Thyroid gland (tissue), 4 donors: ENCODE results near the gene TUBB. TPM values are rescaled to one million over a fixed set of nuclear protein-coding genes. Genes with fewer than 3 reads are reported as not detected.
"Not testable (repeated sequence)": the region's sequence is repeated elsewhere in the genome, so short reads cannot be mapped to it uniquely, and the experiment has no call there.

ENCODE experiments used
- DNase-seq, 2 donors: peaks; one replicate each; pipeline ENCODE4 v3.0.0-alpha.2; 2019
- H3K27ac ChIP-seq, 3 donors: fragments of 200-600 bp; sonication (generic); 1 replicate in 2 of 3; 2 replicates in 1 of 3; pipeline ENCODE4 v1.5.1; 2016 to 2019; ENCODE audit warnings: mild to moderate bottlenecking in 1 of 3, moderate library complexity in 1 of 3
- H3K27me3 ChIP-seq: fragments of 200-600 bp; sonication (generic); one replicate; pipeline ENCODE4 v1.5.1; 2019
- H3K36me3 ChIP-seq, 2 donors: fragments of 200-600 bp; sonication (generic); one replicate each; pipeline ENCODE4 v1.5.1; 2016 to 2019
- H3K4me1 ChIP-seq, 2 donors: fragments of 200-600 bp; sonication (generic); one replicate each; pipeline ENCODE4 v1.5.1; 2017 to 2019
- H3K4me3 ChIP-seq, 3 donors: fragments of 200-600 bp; sonication (generic); replicated peaks in 1 of 3; 1 replicate in 2 of 3; 2 replicates in 1 of 3; pipeline ENCODE4 v1.5.1; 2016; ENCODE audit warnings: mild to moderate bottlenecking in 1 of 3
- H3K9me3 ChIP-seq: fragments of 200-600 bp; sonication (generic); one replicate; pipeline ENCODE4 v1.5.1; 2017
- CTCF ChIP-seq, 6 experiments: fragments of 200-600 bp in 3 of 6; fragments of 450-650 bp in 3 of 6; sonication (generic) in 3 of 6; IDR thresholded peaks; one replicate each; pipeline ENCODE4 v1.5.1; 2016 to 2019; ENCODE audit warnings: antibody characterized with exemption in 6 of 6, mild to moderate bottlenecking in 2 of 6, inconsistent platforms in 1 of 6, moderate library complexity in 1 of 6
- POLR2A ChIP-seq, 2 donors: fragments of 450-650 bp; IDR thresholded peaks; one replicate each; pipeline ENCODE4 v1.6.1; 2017; ENCODE audit warnings: antibody characterized with exemption in 2 of 2, mild to moderate bottlenecking in 2 of 2, moderate library complexity in 1 of 2
- WGBS, 2 donors: methylation state at CpG; one replicate each; pipeline ENCODE4 v1.1.5; 2017; 5-methylcytosine and 5-hydroxymethylcytosine counted together
- intact Hi-C: fragments of 100-400 bp; cut with DNase I; formaldehyde crosslinking; loops from one replicate; pipeline ENCODE4 v1.15.1; 2023
- total RNA-seq, 4 donors: library from RNA; depleted of rRNA; stranded (reverse); fragments of >200 nt; gene quantifications; one replicate each; pipeline ENCODE4 v1.2.3, GENCODE V29; 2016

Gene TUBB
- total RNA-seq, 4 donors from 2014 or later = 162 to 441 (median 269) TPM

- 94 to 95% methylated on average over 1 of the region's 1 CpG for WGBS, 2 donors
Measured at GRCh38 chr6:30714263-30714662, 5.9 kb upstream of the TUBB start.

GRCh38 chr6:30716879-30717128 lies 3.3 kb upstream of the TUBB start:
- DNase-seq = no peak
- intact Hi-C loops = no loop called here
- Histone ChIP-seq H3K4me3 (peak overlapping the region; percentile 12 to 75 (median 59)), H3K27me3 (no peaks in the 10 kb centered on the region), H3K27ac (peak overlapping the region; percentile 90 to 92 (median 92)), H3K36me3 (peaks cover 11 to 25% of the 10 kb centered on the region in 2 donors), H3K9me3 (no peaks in the 10 kb centered on the region), H3K4me1 (peaks cover 16 to 32% of the 10 kb centered on the region in 2 donors)
- 2% methylated on average over 7 to 8 of the region's 8 CpGs for WGBS, 2 donors
- TF ChIP-seq POLR2A (IDR thresholded peaks at IDR 0.05) (no peak), CTCF (IDR thresholded peaks at IDR 0.05) (peak in 1 of 6 experiments; percentile 9)

More at GRCh38 chr6:30714263-30714662, 5.9 kb upstream of the TUBB start:
- Histone ChIP-seq H3K4me3 (no peak overlapping the region), H3K9me3 (no peaks in the 10 kb centered on the region), H3K36me3 (peaks cover 21 to 32% of the 10 kb centered on the region in 2 donors), H3K4me1 (peaks cover 14 to 27% of the 10 kb centered on the region in 2 donors), H3K27ac (no peak overlapping the region), H3K27me3 (no peaks in the 10 kb centered on the region)
- no peak for DNase-seq
- intact Hi-C loops = no loop called here
- TF ChIP-seq POLR2A (IDR thresholded peaks at IDR 0.05) (no peak), CTCF (IDR thresholded peaks at IDR 0.05) (no peak)

GRCh38 chr6:30717129-30717844 lies 2.9 kb upstream of the TUBB start, which contains the start of gene MDC1:
Gene MDC1, minus strand, starts transcription at chr6:30717281. Its CDS starts 2,106 bp downstream, at chr6:30715175.
- intact Hi-C loops = no loop called here
- peak; percentile 100 for DNase-seq

GRCh38 chr6:30717845-30718720 lies 2.1 kb upstream of the TUBB start:
- DNase-seq, intact Hi-C loops, H3K27me3 ChIP-seq, H3K9me3 ChIP-seq: not testable (repeated sequence)
- peak in 1 of 6 experiments; percentile 5 for TF ChIP-seq CTCF (IDR thresholded peaks at IDR 0.05)
- Histone ChIP-seq H3K27ac (peak overlapping the region; percentile 88 to 99 (median 95)), H3K4me3 (peak overlapping the region in 1 of 3 donors; percentile 15), H3K36me3 (peaks cover 7 to 20% of the 10 kb centered on the region in 2 donors), H3K4me1 (peaks cover 23 to 44% of the 10 kb centered on the region in 2 donors)
- WGBS, 2 donors = 77% methylated on average over 37 of the region's 37 CpGs

More at GRCh38 chr6:30717129-30717844, 2.9 kb upstream of the TUBB start, which contains the start of gene MDC1:
- H3K9me3 ChIP-seq = no peaks in the 10 kb centered on the region
- no peaks in the 10 kb centered on the region for H3K27me3 ChIP-seq
- H3K4me3 ChIP-seq = peak within 1 kb of the TSS; percentile 12 to 75 (median 59)
- 0% methylated on average over 15 to 46 of the region's 48 CpGs for WGBS, 2 donors
- H3K4me1 ChIP-seq = peaks cover 21 to 37% of the 10 kb centered on the region in 2 donors
- TF ChIP-seq POLR2A (IDR thresholded peaks at IDR 0.05) (peak in 1 of 2 donors; percentile 94), CTCF (IDR thresholded peaks at IDR 0.05) (peak in 5 of 6 experiments; percentile 20 to 49 (median 43))
- H3K27ac ChIP-seq = peak within 1 kb of the TSS; percentile 92 to 99 (median 95)
- H3K36me3 ChIP-seq = peaks cover 11 to 22% of the 10 kb centered on the region in 2 donors
